Activated CD8-positive, alpha-beta T cell treated with anti-CD3 and anti-CD28 coated beads for 36 hours (primary cell): ENCODE results near the gene PTCD2. TPM values are rescaled to one million over a fixed set of nuclear protein-coding genes. Genes with fewer than 3 reads are reported as not detected.

Source experiments
- ATAC-seq: fragments of 200-7000 bp; cut with Tn5 transposase; one replicate; pipeline ENCODE4 v1.10.0; 2021; ENCODE audit warnings: mild to moderate bottlenecking, moderate library complexity
- CTCF ChIA-PET: fragments of 350-600 bp; sonication (Branson Sonifier 250); formaldehyde crosslinking; loops from one replicate; lab custom pipeline; 2021; ENCODE audit warnings: antibody characterized with exemption; lab: Charles Lee
- POLR2A ChIA-PET: fragments of 350-600 bp; sonication (Branson Sonifier 250); formaldehyde crosslinking; loops from one replicate; lab custom pipeline; 2021; ENCODE audit warnings: antibody characterized with exemption; lab: Charles Lee
- DNase-seq: peaks from one replicate; pipeline ENCODE4 v3.0.0-alpha.2; 2020
- H3K27ac Mint-ChIP-seq: one replicate; pipeline ENCODE4 v1.8.0; 2021; ENCODE audit warnings: mild to moderate bottlenecking, mixed read lengths
- H3K27me3 Mint-ChIP-seq: one replicate; pipeline ENCODE4 v1.8.0; 2021; ENCODE audit warnings: mixed read lengths
- H3K36me3 Mint-ChIP-seq: one replicate; pipeline ENCODE4 v1.8.0; 2021; ENCODE audit warnings: low read depth, mixed read lengths
- H3K4me1 Mint-ChIP-seq: one replicate; pipeline ENCODE4 v1.8.0; 2021; ENCODE audit warnings: low read depth, mixed read lengths
- H3K4me3 Mint-ChIP-seq: one replicate; pipeline ENCODE4 v1.8.0; 2021; ENCODE audit warnings: mild to moderate bottlenecking, moderate library complexity, mixed read lengths
- H3K9me3 Mint-ChIP-seq: one replicate; pipeline ENCODE4 v1.8.0; 2021; ENCODE audit warnings: mixed read lengths
- intact Hi-C: fragments of 100-400 bp; cut with micrococcal nuclease; formaldehyde crosslinking; loops from one replicate; pipeline ENCODE4 v1.10.0; 2022
- total RNA-seq, 2 experiments: library from RNA; stranded (reverse); gene quantifications; one replicate each; pipeline ENCODE4 v1.2.3, GENCODE V29; 2021
- TF ChIP-seq, protein P1 (sequence below): fragments of 200-600 bp; IDR thresholded peaks from one replicate; pipeline ENCODE4 v1.8.0; 2022; ENCODE audit warnings: antibody characterized with exemption, mild to moderate bottlenecking

The PTCD2 gene
- total RNA-seq, 2 experiments from 2014 or later = 10.9 to 11.7 TPM

DNA sequence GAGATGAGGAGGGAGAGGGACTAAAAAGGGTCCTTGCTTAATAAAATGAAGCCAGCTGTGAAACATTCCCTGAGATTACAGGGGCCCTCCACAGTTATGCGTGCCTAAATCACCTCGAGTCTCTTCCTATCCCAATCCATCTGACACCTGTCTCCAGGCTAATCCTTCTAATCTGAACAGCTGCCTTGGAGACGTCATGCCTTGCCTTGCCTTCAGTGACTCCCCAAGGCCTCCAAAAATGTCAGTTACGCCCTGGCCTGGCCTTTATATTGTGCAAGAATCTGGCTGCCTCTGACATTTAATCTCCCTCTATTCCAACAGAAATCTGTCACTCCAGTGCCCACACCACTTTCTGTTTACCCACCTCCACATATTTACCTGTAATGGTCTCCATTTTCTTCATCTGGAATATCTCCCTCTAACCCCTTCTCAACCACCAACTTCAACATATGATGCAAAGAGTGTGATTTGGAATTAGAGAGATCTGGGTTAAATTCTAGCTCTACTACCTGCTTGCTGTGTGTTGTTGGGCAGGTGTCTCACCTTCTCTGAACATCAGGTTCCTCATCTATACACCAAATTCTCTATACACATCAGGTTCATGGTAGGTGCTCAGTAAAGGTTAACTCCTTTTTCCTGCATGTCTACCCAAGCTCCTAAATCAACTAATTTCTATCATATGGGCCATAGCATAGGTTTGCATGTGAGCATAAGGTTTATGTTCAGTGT is 57.9 kb downstream of the PTCD2 start:
- POLR2A ChIA-PET = interaction anchor here (1.0 kb wide), 1 partner anchor 460 kb away, joined by 3 read pairs; no protein-coding TSS in a partner anchor
- no peak overlapping the region for H3K4me3 Mint-ChIP-seq
- CTCF ChIA-PET = no interaction called here
- H3K9me3 Mint-ChIP-seq = no peaks in the 10 kb centered on the region
- H3K4me1 Mint-ChIP-seq = no peaks in the 10 kb centered on the region
- ATAC-seq (no peak), DNase-seq (no peak)
- no peaks in the 10 kb centered on the region for H3K36me3 Mint-ChIP-seq
- H3K27ac Mint-ChIP-seq = no peak overlapping the region
- intact Hi-C loops = no loop called here
- TF ChIP-seq, protein P1, sequence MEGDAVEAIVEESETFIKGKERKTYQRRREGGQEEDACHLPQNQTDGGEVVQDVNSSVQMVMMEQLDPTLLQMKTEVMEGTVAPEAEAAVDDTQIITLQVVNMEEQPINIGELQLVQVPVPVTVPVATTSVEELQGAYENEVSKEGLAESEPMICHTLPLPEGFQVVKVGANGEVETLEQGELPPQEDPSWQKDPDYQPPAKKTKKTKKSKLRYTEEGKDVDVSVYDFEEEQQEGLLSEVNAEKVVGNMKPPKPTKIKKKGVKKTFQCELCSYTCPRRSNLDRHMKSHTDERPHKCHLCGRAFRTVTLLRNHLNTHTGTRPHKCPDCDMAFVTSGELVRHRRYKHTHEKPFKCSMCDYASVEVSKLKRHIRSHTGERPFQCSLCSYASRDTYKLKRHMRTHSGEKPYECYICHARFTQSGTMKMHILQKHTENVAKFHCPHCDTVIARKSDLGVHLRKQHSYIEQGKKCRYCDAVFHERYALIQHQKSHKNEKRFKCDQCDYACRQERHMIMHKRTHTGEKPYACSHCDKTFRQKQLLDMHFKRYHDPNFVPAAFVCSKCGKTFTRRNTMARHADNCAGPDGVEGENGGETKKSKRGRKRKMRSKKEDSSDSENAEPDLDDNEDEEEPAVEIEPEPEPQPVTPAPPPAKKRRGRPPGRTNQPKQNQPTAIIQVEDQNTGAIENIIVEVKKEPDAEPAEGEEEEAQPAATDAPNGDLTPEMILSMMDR = no peak
- peaks cover 7% of the 10 kb centered on the region for H3K27me3 Mint-ChIP-seq

DNA sequence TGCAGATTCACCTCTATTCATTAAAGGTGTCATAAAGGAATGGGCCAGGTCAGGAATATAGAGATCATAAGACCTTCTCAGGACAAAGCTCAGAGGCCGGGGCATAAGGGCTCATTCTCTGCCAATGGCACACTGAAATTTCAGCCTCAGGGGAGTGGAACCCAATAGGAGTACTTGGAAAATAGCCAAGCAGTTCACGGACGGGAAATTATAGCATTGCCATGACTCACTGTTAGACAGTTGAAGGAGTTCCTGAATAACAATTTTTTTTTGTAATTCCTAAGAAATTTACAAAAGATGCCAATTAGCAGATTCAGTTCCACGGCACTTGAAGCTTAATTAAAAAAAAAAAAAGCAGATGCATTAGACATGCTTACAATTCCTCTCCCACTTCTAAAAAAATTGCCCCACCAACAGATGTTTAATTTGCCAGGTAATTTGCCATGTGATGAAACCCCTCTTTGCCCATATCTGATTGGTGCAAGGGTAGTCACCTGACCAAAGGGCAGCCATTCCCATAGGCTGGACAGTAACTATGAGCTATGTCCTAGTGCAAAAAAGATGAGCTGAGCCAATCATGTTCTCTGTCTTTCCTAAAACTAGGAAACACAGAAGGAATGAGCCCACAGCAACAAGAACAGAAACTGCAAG is 58.6 kb downstream of the PTCD2 start:
- ATAC-seq (no peak), DNase-seq (no peak)
- H3K27ac Mint-ChIP-seq = no peak overlapping the region
- no peaks in the 10 kb centered on the region for H3K4me1 Mint-ChIP-seq
- TF ChIP-seq, protein P1 = no peak
- H3K27me3 Mint-ChIP-seq = peaks cover 7% of the 10 kb centered on the region
- no peaks in the 10 kb centered on the region for H3K36me3 Mint-ChIP-seq
- intact Hi-C loops = no loop called here
- POLR2A ChIA-PET = interaction anchor here (1.0 kb wide), 1 partner anchor 459 kb away, joined by 3 read pairs; no protein-coding TSS in a partner anchor
- CTCF ChIA-PET = no interaction called here
- no peak overlapping the region for H3K4me3 Mint-ChIP-seq
- H3K9me3 Mint-ChIP-seq = no peaks in the 10 kb centered on the region

DNA sequence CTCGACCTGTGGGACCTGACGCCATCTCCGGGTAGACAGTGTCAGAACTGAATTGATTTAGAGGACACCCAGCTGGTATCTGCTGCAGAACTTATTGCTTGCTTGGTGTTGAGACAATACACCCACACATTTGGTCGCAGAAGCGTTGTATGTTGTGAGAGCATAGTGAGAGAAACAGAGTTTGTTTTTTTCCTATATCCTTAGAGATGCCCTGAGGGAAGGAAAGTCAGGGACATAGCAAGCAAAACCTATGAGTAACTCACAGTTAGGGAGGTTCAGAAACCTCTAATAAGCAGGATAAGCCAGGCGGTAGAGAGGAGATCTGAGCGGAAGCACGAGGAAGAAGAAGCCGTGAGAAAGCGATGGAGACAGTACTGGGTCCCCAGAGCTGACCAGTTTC is 59.8 kb downstream of the PTCD2 start:
- H3K4me3 Mint-ChIP-seq = no peak overlapping the region
- peaks cover 7% of the 10 kb centered on the region for H3K27me3 Mint-ChIP-seq
- ChIA-PET POLR2A (no interaction called here), CTCF (no interaction called here)
- intact Hi-C loops = no loop called here
- no peak overlapping the region for H3K27ac Mint-ChIP-seq
- TF ChIP-seq, protein P1 = no peak
- ATAC-seq (no peak), DNase-seq (no peak)
- H3K4me1 Mint-ChIP-seq = no peaks in the 10 kb centered on the region
- no peaks in the 10 kb centered on the region for H3K36me3 Mint-ChIP-seq
- H3K9me3 Mint-ChIP-seq = no peaks in the 10 kb centered on the region

DNA sequence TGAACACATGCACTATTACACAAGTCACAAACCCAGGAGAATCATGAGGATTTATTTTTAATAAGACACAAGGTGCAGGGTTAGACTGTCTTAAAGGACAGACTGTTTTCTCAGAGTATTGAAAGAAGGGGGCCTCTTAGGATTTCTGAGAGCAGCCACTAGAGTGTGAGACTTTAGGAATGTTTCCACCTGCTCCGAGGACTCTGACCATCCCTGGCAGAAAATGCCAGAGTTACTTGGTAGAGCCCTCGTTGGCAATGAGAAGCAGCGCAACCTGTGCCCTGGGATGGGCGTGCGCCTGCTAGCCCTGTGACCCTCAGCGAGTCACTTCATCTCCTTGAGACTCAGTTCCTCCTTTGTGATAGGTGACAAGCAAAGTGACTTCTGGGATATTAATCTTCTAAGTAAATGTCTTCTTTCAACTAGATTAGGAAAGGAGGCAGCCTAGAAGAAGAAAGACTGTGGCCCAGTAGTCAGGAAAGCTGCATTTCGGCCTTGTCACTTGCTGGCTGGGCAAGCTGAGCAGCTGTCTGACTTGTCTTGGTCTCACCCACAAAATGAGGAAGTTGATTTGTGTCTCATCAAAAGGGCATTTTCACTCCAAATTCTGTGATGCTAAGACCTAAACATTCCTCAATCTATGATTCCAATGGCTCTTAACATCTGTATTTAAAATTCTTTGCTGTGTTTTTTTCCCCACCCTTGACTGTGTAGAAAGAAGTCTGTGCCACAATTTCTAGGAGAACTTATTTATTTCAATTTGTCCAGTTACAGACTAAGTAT is 60.5 kb downstream of the PTCD2 start:
- no peak overlapping the region for H3K27ac Mint-ChIP-seq
- H3K27me3 Mint-ChIP-seq = peaks cover 7% of the 10 kb centered on the region
- POLR2A ChIA-PET = no interaction called here
- DNase-seq (no peak), ATAC-seq (no peak)
- no peaks in the 10 kb centered on the region for H3K4me1 Mint-ChIP-seq
- intact Hi-C loops = no loop called here
- H3K4me3 Mint-ChIP-seq = no peak overlapping the region
- H3K9me3 Mint-ChIP-seq = no peaks in the 10 kb centered on the region
- TF ChIP-seq, protein P1 = no peak
- H3K36me3 Mint-ChIP-seq = no peaks in the 10 kb centered on the region
- CTCF ChIA-PET = no interaction called here
